ENCODE data around the gene LECT2. TPM values are rescaled to one million over a fixed set of nuclear protein-coding genes. Genes with fewer than 3 reads are reported as not detected.

Gene LECT2
- total and polyA plus RNA-seq, 2 donors from 2014 or later: not detected

GRCh38 chr5:135979510-135979909 lies 24.7 kb upstream of the LECT2 start:
- FAIRE-seq (no peak), DNase-seq (peak in 1 of 5 donors; percentile 51)
- intact Hi-C loops (cut with DNase I): no loop called here
- no peaks in the 10 kb centered on the region for H3K27me3 ChIP-seq (ENCODE audit: control insufficient read depth, insufficient read depth, low read length)
- no peaks in the 10 kb centered on the region for H3K36me3 ChIP-seq (ENCODE audit: control insufficient read depth in 2 of 3, insufficient read depth in 3 of 3, low read length in 3 of 3)
- no peak overlapping the region for H3K27ac ChIP-seq (ENCODE audit: low read depth in 2 of 2, low read length in 2 of 2)
- H3K9me3 ChIP-seq (ENCODE audit: control insufficient read depth in 2 of 3, insufficient read depth in 1 of 3, low read length in 3 of 3): no peaks in the 10 kb centered on the region
- H3K4me1 ChIP-seq (ENCODE audit: control insufficient read depth in 2 of 3, insufficient read depth in 2 of 3, low read depth in 1 of 3, low read length in 3 of 3): no peaks in the 10 kb centered on the region
- H3K4me3 ChIP-seq (ENCODE audit: low read length in 3 of 3): no peak overlapping the region
- TF ChIP-seq CTCF (IDR thresholded peaks at IDR 0.05; ENCODE audit: borderline replicate concordance, extremely low read depth, insufficient read depth): no peak
- no peak overlapping the region for H3K9ac ChIP-seq (ENCODE audit: low read length in 3 of 3)

- FAIRE-seq: no peak
Measured at GRCh38 chr5:135978993-135979392, 24.2 kb upstream of the LECT2 start.

GRCh38 chr5:135978212-135978631 lies 23.4 kb upstream of the LECT2 start:
- H3K9ac ChIP-seq (ENCODE audit: low read length in 3 of 3): no peak overlapping the region

More at GRCh38 chr5:135978993-135979392, 24.2 kb upstream of the LECT2 start:
- Histone ChIP-seq H3K27me3 (ENCODE audit: control insufficient read depth, insufficient read depth, low read length) (no peaks in the 10 kb centered on the region), H3K9me3 (ENCODE audit: control insufficient read depth in 2 of 3, insufficient read depth in 1 of 3, low read length in 3 of 3) (no peaks in the 10 kb centered on the region), H3K4me1 (ENCODE audit: control insufficient read depth in 2 of 3, insufficient read depth in 2 of 3, low read depth in 1 of 3, low read length in 3 of 3) (no peaks in the 10 kb centered on the region), H3K4me3 (ENCODE audit: low read length in 3 of 3) (no peak overlapping the region), H3K36me3 (ENCODE audit: control insufficient read depth in 2 of 3, insufficient read depth in 3 of 3, low read length in 3 of 3) (no peaks in the 10 kb centered on the region), H3K27ac (ENCODE audit: low read depth in 2 of 2, low read length in 2 of 2) (no peak overlapping the region), H3K9ac (ENCODE audit: low read length in 3 of 3) (no peak overlapping the region)
- no peak for TF ChIP-seq CTCF (IDR thresholded peaks at IDR 0.05; ENCODE audit: borderline replicate concordance, extremely low read depth, insufficient read depth)
- intact Hi-C loops (cut with DNase I): no loop called here
- DNase-seq: no peak

More at GRCh38 chr5:135978212-135978631, 23.4 kb upstream of the LECT2 start:
- Histone ChIP-seq H3K9me3 (ENCODE audit: control insufficient read depth in 2 of 3, insufficient read depth in 1 of 3, low read length in 3 of 3) (no peaks in the 10 kb centered on the region), H3K27me3 (ENCODE audit: control insufficient read depth, insufficient read depth, low read length) (no peaks in the 10 kb centered on the region), H3K4me3 (ENCODE audit: low read length in 3 of 3) (no peak overlapping the region), H3K4me1 (ENCODE audit: control insufficient read depth in 2 of 3, insufficient read depth in 2 of 3, low read depth in 1 of 3, low read length in 3 of 3) (no peaks in the 10 kb centered on the region), H3K27ac (ENCODE audit: low read depth in 2 of 2, low read length in 2 of 2) (no peak overlapping the region), H3K36me3 (ENCODE audit: control insufficient read depth in 2 of 3, insufficient read depth in 3 of 3, low read length in 3 of 3) (no peaks in the 10 kb centered on the region)
- intact Hi-C loops (cut with DNase I): no loop called here
- DNase-seq: no peak
- FAIRE-seq: no peak
- TF ChIP-seq CTCF (IDR thresholded peaks at IDR 0.05; ENCODE audit: borderline replicate concordance, extremely low read depth, insufficient read depth): no peak

Data from kidney (tissue), 14 donors.